Measurements from ENCODE around the gene KCNH6.

KCNH6 gene

DNA sequence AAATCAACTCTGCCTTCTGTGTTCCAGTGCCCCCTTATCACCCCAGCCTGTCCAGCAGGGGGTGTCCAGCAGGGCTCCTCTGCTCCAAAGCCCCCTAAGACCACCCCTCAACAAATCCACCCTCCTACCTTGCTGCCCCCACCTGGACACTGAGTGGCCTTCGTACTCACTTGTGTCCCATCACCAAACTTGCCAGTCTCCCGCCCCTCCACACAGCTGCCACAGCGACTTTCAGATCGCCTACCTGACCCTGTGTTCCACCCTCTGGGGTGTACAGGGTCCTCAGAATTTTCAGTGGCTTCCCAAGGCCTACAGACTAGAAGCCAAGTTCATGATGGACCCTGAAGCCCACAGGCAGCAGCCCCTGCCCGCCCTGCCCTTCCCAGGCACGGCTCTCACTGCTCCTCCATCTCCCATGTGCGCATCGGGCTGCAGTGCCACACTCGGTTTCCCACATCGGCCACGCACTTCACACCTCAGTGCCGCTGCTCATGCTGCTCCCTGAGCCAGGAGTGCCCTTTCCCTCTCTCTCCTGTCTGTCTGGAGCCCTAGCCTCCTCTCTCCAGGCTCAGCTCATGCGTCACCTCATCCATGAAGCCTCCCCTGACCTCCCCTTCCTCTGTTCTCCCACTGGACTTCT is 11.8 kb downstream of the KCNH6 start:
- ChIA-PET POLR2A (ENCODE audit: low non-redundant PET) (no interaction called here), CTCF (no interaction called here)
- DNase-seq (ENCODE audit: low spot score) = no peak

DNA sequence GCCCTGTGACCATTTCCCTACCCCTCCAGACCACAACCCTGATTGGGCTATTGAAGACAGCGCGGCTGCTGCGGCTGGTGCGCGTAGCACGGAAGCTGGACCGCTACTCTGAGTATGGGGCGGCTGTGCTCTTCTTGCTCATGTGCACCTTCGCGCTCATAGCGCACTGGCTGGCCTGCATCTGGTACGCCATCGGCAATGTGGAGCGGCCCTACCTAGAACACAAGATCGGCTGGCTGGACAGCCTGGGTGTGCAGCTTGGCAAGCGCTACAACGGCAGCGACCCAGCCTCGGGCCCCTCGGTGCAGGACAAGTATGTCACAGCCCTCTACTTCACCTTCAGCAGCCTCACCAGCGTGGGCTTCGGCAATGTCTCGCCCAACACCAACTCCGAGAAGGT is 12.5 kb downstream of the KCNH6 start:
- TF ChIP-seq, protein P1, sequence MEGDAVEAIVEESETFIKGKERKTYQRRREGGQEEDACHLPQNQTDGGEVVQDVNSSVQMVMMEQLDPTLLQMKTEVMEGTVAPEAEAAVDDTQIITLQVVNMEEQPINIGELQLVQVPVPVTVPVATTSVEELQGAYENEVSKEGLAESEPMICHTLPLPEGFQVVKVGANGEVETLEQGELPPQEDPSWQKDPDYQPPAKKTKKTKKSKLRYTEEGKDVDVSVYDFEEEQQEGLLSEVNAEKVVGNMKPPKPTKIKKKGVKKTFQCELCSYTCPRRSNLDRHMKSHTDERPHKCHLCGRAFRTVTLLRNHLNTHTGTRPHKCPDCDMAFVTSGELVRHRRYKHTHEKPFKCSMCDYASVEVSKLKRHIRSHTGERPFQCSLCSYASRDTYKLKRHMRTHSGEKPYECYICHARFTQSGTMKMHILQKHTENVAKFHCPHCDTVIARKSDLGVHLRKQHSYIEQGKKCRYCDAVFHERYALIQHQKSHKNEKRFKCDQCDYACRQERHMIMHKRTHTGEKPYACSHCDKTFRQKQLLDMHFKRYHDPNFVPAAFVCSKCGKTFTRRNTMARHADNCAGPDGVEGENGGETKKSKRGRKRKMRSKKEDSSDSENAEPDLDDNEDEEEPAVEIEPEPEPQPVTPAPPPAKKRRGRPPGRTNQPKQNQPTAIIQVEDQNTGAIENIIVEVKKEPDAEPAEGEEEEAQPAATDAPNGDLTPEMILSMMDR (conservative IDR thresholded peaks at IDR 0.05; ENCODE audit: low read depth) = no peak
- POLR2A ChIA-PET (ENCODE audit: low non-redundant PET) = no interaction called here
- no peak for DNase-seq (ENCODE audit: low spot score)
- H3K27ac ChIP-seq = no peak overlapping the region
- CTCF ChIA-PET = no interaction called here

More for the DNA sequence above, 11.8 kb downstream of the KCNH6 start:
- TF ChIP-seq, protein P1 (conservative IDR thresholded peaks at IDR 0.05; ENCODE audit: low read depth) = no peak
- H3K27ac ChIP-seq = no peak overlapping the region

DNA sequence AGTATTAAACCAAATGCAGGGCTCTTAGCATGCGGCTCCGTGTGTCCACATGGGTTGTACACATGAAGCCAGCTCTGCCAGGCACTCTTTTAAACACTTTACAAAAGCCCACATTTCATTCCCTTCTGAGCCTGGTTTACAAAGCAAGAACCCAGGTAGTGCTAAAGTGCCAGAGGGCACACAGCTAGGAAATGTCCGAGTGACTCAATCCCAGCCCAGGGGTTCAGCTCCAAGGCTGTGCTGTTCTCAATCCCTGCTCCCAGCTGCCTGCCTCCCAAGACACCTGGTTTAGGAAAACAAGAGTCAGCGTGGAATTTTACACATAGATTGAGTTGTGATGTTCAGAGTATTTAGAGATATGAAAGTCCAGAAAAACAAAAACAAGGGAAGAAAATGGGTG is 13.8 kb downstream of the KCNH6 start:
- DNase-seq (ENCODE audit: low spot score) = peak; percentile 20
- ChIA-PET POLR2A (ENCODE audit: low non-redundant PET) (no interaction called here), CTCF (no interaction called here)
- TF ChIP-seq, protein P1 (conservative IDR thresholded peaks at IDR 0.05; ENCODE audit: low read depth) = no peak
- H3K27ac ChIP-seq = no peak overlapping the region

DNA sequence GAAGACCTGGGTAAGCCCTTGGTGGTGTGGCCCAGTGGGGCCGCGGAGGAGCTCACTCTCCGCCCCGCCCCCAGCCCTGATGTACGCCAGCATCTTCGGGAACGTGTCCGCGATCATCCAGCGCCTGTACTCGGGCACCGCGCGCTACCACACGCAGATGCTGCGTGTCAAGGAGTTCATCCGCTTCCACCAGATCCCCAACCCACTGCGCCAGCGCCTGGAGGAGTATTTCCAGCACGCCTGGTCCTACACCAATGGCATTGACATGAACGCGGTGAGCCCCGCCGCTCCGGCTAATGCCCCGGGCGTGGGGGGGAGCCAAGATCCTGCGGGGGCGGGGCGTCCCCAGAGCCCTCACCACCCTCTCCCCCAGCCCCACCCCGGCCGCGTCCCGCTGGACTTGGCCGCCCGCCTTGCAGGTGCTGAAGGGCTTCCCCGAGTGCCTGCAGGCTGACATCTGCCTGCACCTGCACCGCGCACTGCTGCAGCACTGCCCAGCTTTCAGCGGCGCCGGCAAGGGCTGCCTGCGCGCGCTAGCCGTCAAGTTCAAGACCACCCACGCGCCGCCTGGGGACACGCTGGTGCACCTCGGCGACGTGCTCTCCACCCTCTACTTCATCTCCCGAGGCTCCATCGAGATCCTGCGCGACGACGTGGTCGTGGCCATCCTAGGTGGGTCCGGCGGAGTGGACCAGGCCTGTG is 15.0 kb downstream of the KCNH6 start:
- POLR2A ChIA-PET (ENCODE audit: low non-redundant PET) = interaction anchor here (0.7 kb wide), 1 partner anchor 26 kb away, joined by 3 read pairs; no protein-coding TSS in a partner anchor
- TF ChIP-seq, protein P1 (conservative IDR thresholded peaks at IDR 0.05; ENCODE audit: low read depth) = no peak
- no peak overlapping the region for H3K27ac ChIP-seq
- no peak for DNase-seq (ENCODE audit: low spot score)
- CTCF ChIA-PET = no interaction called here

DNA sequence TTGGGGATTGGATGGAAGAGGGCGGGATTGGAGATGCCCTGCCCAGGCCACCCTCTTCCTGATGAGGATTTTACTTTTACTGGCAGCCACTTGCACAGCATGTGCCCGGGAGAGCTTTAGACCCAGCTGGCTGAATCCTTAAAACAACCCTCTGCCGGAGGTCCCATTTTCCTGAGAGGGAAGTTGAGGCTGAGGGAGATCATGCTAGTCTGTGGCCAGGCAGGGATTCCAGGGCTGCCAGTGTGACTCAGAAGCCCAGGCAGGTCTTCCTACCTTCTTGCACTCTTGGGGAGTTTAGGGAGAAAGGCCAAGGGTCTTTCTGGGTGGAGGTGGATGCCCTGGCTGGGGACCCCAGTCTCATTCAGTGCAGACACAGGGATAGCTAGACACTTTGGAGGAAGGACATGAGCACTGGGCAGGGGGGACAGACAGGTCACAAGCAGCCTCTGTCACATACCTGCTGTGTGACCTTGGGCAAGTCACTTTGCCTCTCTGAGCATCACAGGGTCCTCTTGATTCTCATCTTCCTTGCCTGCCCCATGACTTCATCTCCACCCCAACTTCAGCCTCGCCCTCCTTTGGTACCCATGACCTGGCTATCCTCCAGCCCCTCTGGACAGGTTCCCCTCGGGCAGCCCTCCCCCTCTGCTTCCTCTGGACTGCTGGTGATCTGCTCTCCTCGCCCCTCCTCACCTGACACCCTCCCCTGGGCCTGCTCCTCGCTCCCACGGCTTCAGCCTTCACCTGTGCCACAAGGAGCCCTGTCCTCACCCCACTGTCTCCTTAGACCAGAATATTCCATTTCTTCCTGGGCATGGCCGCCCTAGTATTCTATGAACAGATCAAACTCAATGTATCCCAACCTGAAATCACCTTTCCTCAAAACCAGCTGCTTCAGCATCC is 15.8 kb downstream of the KCNH6 start:
- DNase-seq (ENCODE audit: low spot score) = no peak
- ChIA-PET POLR2A (ENCODE audit: low non-redundant PET) (interaction anchor here (0.7 kb wide), 1 partner anchor 27 kb away, joined by 3 read pairs; no protein-coding TSS in a partner anchor), CTCF (interaction anchor here (0.5 kb wide), 1 partner anchor 1082 kb away, joined by 3 read pairs; no protein-coding TSS in a partner anchor)
- H3K27ac ChIP-seq = no peak overlapping the region
- TF ChIP-seq, protein P1 (conservative IDR thresholded peaks at IDR 0.05; ENCODE audit: low read depth) = no peak

DNA sequence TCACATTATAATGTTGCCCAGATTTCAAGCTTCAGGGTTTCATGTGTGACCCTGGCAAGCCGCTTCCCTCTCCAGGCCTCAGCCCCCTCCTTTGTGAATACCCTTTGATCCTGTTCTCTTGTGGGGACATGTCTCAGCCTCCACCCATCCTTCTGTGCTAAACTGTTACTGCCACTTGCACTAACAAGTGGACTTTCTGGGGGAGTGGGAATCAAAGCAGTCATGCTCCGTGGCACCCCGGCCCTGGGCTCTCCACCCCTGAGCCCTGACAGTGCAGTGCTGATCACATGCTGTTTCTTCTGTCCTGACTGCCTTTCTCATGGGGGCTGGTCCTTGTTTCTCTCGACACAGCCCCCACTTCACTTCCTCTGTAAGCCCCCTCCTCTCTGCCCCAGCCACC is 17.4 kb downstream of the KCNH6 start:
- DNase-seq (ENCODE audit: low spot score) = no peak
- ChIA-PET CTCF (interaction anchor here (0.7 kb wide), 1 partner anchor 169 kb away, joined by 3 read pairs; no protein-coding TSS in a partner anchor), POLR2A (ENCODE audit: low non-redundant PET) (no interaction called here)
- no peak overlapping the region for H3K27ac ChIP-seq
- TF ChIP-seq, protein P1 (conservative IDR thresholded peaks at IDR 0.05; ENCODE audit: low read depth) = no peak
